ENCODE measurements around the gene LRMDA. TPM values are rescaled to one million over a fixed set of nuclear protein-coding genes. Genes with fewer than 3 reads are reported as not detected.

The LRMDA gene
- total RNA-seq, 1 donor from 2014 or later: 0.19 TPM

GRCh38 chr10:75425291-75426079 is 5.9 kb upstream of the LRMDA start:
- no peaks in the 10 kb centered on the region for H3K9me3 Mint-ChIP-seq (ENCODE audit: unreplicated experiment)
- no peaks in the 10 kb centered on the region for H3K36me3 Mint-ChIP-seq (ENCODE audit: unreplicated experiment)
- H3K4me1 Mint-ChIP-seq (ENCODE audit: unreplicated experiment): no peaks in the 10 kb centered on the region
- H3K27me3 Mint-ChIP-seq (ENCODE audit: unreplicated experiment): peaks cover 36% of the 10 kb centered on the region
- no peak for DNase-seq (ENCODE audit: extremely low spot score, unreplicated experiment)
- no peak overlapping the region for H3K4me3 Mint-ChIP-seq (ENCODE audit: unreplicated experiment)
- no peak for TF ChIP-seq CTCF (IDR thresholded peaks at IDR 0.05)
- H3K27ac Mint-ChIP-seq (ENCODE audit: unreplicated experiment): no peak overlapping the region

- no peak overlapping the region for H3K27ac Mint-ChIP-seq (ENCODE audit: unreplicated experiment)
- peaks cover 31% of the 10 kb centered on the region for H3K27me3 Mint-ChIP-seq (ENCODE audit: unreplicated experiment)
- no peak overlapping the region for H3K4me3 Mint-ChIP-seq (ENCODE audit: unreplicated experiment)
- H3K4me1 Mint-ChIP-seq (ENCODE audit: unreplicated experiment): peaks cover under 1% of the 10 kb centered on the region
- DNase-seq (ENCODE audit: extremely low spot score, unreplicated experiment): no peak
- no peaks in the 10 kb centered on the region for H3K9me3 Mint-ChIP-seq (ENCODE audit: unreplicated experiment)
- H3K36me3 Mint-ChIP-seq (ENCODE audit: unreplicated experiment): no peaks in the 10 kb centered on the region
- TF ChIP-seq CTCF (IDR thresholded peaks at IDR 0.05): no peak
Measured at GRCh38 chr10:75426880-75427279, 4.5 kb upstream of the LRMDA start.

- Mint-ChIP-seq H3K9me3 (ENCODE audit: unreplicated experiment) (no peaks in the 10 kb centered on the region), H3K36me3 (ENCODE audit: unreplicated experiment) (no peaks in the 10 kb centered on the region), H3K27ac (ENCODE audit: unreplicated experiment) (no peak overlapping the region), H3K27me3 (ENCODE audit: unreplicated experiment) (peaks cover 40% of the 10 kb centered on the region), H3K4me3 (ENCODE audit: unreplicated experiment) (no peak overlapping the region), H3K4me1 (ENCODE audit: unreplicated experiment) (peaks cover 2% of the 10 kb centered on the region)
- TF ChIP-seq CTCF (IDR thresholded peaks at IDR 0.05): no peak
- DNase-seq (ENCODE audit: extremely low spot score, unreplicated experiment): no peak
Measured at GRCh38 chr10:75427951-75428350, 3.5 kb upstream of the LRMDA start.

GRCh38 chr10:75428434-75429158 is 2.8 kb upstream of the LRMDA start:
- no peak for DNase-seq (ENCODE audit: extremely low spot score, unreplicated experiment)
- Mint-ChIP-seq H3K27me3 (ENCODE audit: unreplicated experiment) (peaks cover 43% of the 10 kb centered on the region), H3K4me1 (ENCODE audit: unreplicated experiment) (peaks cover 2% of the 10 kb centered on the region), H3K4me3 (ENCODE audit: unreplicated experiment) (no peak overlapping the region), H3K9me3 (ENCODE audit: unreplicated experiment) (no peaks in the 10 kb centered on the region), H3K36me3 (ENCODE audit: unreplicated experiment) (no peaks in the 10 kb centered on the region), H3K27ac (ENCODE audit: unreplicated experiment) (no peak overlapping the region)
- no peak for TF ChIP-seq CTCF (IDR thresholded peaks at IDR 0.05)

GRCh38 chr10:75429159-75429827 is 2.1 kb upstream of the LRMDA start:
- Mint-ChIP-seq H3K4me1 (ENCODE audit: unreplicated experiment) (peaks cover 2% of the 10 kb centered on the region), H3K4me3 (ENCODE audit: unreplicated experiment) (no peak overlapping the region), H3K9me3 (ENCODE audit: unreplicated experiment) (no peaks in the 10 kb centered on the region), H3K36me3 (ENCODE audit: unreplicated experiment) (no peaks in the 10 kb centered on the region), H3K27ac (ENCODE audit: unreplicated experiment) (no peak overlapping the region), H3K27me3 (ENCODE audit: unreplicated experiment) (peaks cover 46% of the 10 kb centered on the region)
- no peak for TF ChIP-seq CTCF (IDR thresholded peaks at IDR 0.05)
- DNase-seq (ENCODE audit: extremely low spot score, unreplicated experiment): no peak
